Posterior cingulate gyrus (tissue), 11 donors: ENCODE data around the gene ASIC3.

ENCODE experiments used
- DNase-seq, 10 donors: peaks; one replicate each; pipeline versions ENCODE4 v3.0.0 to v3.0.0-alpha.2; 2020 to 2021; ENCODE audit warnings: mixed read lengths in 3 of 10
- intact Hi-C: fragments of 100-400 bp; cut with DNase I; formaldehyde crosslinking; loops from one replicate; pipeline ENCODE4 v1.15.1; 2023

The ASIC3 gene

GRCh38 chr7:151053096-151053495 lies 4.8 kb downstream of the ASIC3 start:
- intact Hi-C loops = no loop called here
- DNase-seq = no peak

DNA sequence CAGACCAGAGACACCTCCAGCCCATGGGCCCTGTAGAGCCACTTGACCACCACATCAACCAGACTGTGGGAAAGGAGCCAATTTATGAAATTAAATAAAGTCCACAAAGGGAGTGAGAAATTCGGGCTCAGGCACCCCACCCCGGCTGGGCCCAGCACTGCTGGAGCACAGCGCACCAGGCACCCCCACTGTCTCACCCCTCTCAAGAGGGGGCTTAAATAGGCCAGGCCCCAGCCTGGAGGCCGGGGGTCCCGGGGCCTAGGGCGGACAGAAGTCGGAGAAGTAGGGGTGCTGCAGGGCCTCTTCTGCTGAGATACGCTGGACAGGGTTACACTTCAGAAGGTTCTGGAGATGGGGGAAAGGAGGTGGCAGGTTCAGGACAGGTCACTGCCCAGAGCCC lies 5.4 kb downstream of the ASIC3 start:
- DNase-seq = no peak
- intact Hi-C loops = no loop called here

- DNase-seq = no peak
- intact Hi-C loops = no loop called here
Observed at GRCh38 chr7:151056283-151056665, 7.9 kb downstream of the ASIC3 start.

- intact Hi-C loops = no loop called here
- peak in 2 of 10 donors; percentile 47 to 89 for DNase-seq
Observed at GRCh38 chr7:151056666-151057505, 8.6 kb downstream of the ASIC3 start.

- DNase-seq = peak in 1 of 10 donors; percentile 81
- intact Hi-C loops = no loop called here
Observed at GRCh38 chr7:151057506-151057988, 9.2 kb downstream of the ASIC3 start, which contains the start of gene CDK5. Gene CDK5 (minus strand): TSS chr7:151057897. CDS start chr7:151057848, 49 bp downstream.

GRCh38 chr7:151057989-151058780 lies 9.9 kb downstream of the ASIC3 start:
- peak; percentile 97 to 100 (median 100) for DNase-seq
- intact Hi-C loops = loop anchor here (1.0 kb wide), 3 partner anchors 22 to 30 kb away; partner anchors contain the start of genes ABCB8, AGAP3 and FASTK

DNA sequence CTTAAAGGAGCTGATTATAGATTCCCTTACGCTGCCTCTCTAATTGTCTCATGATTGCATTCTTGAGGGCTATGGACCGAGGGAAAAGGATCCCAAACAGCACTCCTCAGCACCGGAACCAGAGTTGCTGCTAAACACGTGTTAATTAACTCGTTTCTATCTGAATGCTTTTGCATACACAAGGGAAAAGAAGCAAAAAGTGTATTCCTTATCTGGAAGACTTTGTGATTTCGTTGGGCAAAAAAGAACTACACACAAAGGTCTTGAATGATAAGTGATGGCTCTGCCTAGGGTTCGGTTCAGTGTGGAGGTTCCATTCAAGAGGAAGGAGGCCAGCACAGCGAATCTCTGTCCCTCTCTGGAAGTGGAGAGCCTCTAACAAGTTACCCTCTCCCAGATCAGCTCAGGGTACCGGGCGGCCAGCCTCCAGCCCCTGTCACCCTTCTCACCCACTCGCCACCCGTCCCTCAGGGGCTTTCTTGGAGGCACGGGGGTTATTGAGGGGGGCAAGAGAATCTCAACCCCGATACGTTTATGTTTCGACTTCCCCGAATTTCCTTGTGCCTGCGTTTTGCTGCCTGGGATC lies 10.5 kb downstream of the ASIC3 start:
- intact Hi-C loops = loop anchor here (1.0 kb wide), 3 partner anchors 21 to 31 kb away; partner anchors contain the start of genes ABCB8, AGAP3 and FASTK
- DNase-seq = peak in 1 of 10 donors; percentile 80

GRCh38 chr7:151059367-151060112 lies 11.2 kb downstream of the ASIC3 start, which contains the start of gene SLC4A2:
Gene SLC4A2 (plus strand): TSS chr7:151059589. CDS start chr7:151061988, 2,399 bp downstream.
- peak; percentile 60 to 97 (median 73) for DNase-seq
- intact Hi-C loops = no loop called here

- intact Hi-C loops = no loop called here
- DNase-seq = peak in 1 of 10 donors; percentile 25
Observed at GRCh38 chr7:151060113-151060415, 11.7 kb downstream of the ASIC3 start.

DNA sequence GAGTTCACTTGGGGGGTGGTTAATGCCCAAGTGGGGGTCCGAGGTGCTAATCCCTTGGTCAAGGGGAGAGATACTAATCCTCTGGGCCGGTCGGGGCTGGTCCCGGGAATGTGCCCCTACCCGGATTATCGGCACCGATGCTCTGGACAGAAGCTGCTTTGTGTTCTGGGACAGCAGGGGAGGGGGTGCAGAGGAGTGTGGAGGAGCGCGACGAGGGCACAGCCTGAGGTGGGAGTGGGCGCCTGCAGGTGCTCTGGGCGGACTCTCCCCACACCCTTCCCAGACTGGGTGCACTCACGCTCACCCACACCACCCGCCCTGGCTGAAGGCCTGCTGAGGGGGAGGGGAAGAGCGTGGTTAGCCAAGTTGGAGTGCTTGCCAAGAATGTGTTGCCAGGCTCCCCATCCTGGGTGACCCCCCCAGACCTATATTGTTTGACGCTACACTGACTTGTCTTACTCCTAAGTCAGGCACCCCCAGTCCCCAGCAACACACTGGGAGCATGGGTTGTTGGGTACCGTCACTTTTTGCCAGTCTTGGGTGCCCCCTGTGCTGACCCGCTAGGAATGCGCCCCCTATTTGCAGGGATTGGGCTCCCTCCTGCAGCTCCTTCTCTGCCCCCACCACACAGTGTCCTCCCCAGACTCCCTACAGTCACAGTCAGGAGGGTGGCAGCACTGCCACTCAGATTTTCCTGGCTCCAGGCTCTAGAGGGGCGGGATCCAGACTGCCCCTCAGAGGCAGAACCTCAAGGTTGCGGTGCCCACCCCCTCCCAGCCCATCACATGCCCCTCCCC lies 12.3 kb downstream of the ASIC3 start:
- peak in 3 of 10 donors; percentile 18 to 58 (median 44) for DNase-seq
- intact Hi-C loops = no loop called here

GRCh38 chr7:151061213-151062110 lies 13.1 kb downstream of the ASIC3 start:
- intact Hi-C loops = no loop called here
- DNase-seq = no peak

GRCh38 chr7:151062111-151062398 lies 13.7 kb downstream of the ASIC3 start:
- no peak for DNase-seq
- intact Hi-C loops = no loop called here

DNA sequence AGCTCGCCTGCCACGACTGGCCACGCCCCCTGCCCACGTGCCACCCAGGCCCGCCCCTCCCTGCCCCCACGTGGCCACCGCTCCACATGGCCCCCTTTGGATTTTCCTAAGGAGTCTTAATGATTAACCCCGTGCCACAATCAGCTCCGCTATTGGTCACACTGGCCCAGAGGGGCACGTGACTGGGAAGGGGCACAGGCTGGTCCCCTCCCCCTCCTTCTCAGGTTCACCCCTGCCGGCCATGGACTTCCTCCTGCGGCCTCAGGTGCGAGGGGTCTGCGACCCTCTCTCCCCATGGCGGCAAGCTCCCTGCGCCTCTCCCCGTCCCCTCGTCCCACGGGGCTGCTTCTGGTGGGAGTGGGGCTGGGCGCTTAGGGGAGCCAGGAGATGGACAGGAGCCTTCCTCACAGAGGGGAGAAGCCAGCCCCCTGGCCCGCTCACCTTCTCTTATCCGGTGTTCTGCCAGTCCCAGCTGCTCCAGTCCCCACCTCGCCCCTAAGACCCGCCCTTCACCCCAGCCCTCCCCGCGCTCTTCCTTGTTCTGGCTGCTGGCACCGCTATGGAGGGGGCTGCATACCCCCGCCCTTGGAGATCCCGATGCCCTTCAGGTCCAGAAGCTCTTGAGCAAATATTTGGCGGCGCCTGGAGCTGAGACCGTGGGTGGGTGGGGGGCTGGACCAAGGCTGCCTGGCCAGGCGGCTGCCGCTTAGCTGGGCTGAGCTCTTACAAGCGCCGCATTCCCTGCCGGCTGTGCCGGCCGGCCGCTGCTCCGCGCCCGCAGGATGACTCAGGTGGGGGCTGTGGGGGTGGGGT lies 14.3 kb downstream of the ASIC3 start:
- no peak for DNase-seq
- intact Hi-C loops = no loop called here

GRCh38 chr7:151063212-151063561 lies 14.9 kb downstream of the ASIC3 start:
- intact Hi-C loops = no loop called here
- DNase-seq = peak in 1 of 10 donors; percentile 58

GRCh38 chr7:151064454-151064853 lies 16.1 kb downstream of the ASIC3 start:
- intact Hi-C loops = no loop called here
- peak in 1 of 10 donors; percentile 74 for DNase-seq

GRCh38 chr7:151064993-151065392 lies 16.7 kb downstream of the ASIC3 start:
- intact Hi-C loops = no loop called here
- DNase-seq = no peak

DNA sequence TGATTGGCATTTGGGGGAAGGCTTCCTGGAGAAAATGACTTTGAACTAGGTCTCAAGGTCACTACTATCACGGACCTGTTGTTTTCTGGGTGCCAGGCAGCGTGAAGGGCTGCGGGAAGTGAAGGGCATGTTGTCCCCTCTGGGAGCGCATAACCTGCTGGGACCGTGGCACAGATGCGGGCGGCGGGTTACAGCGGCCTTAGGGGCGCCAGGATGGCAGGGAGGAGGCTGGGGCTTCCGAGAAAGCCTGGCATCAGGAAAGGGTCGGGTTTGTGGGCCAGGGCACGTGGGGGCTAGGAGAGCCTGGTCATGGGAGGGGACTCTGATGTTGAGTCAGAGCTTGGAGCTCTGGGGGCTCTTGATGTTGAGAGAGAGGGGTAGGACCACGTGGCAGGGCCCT lies 17.2 kb downstream of the ASIC3 start:
- no peak for DNase-seq
- intact Hi-C loops = no loop called here
